Activated B cell treated with CpG ODN at 0.5 μM for 24 hours (primary cell): ENCODE data around the gene TP73. TPM values are rescaled to one million over a fixed set of nuclear protein-coding genes. Genes with fewer than 3 reads are reported as not detected.

ENCODE experiments used
- ATAC-seq: fragments of 200-7000 bp; cut with Tn5 transposase; one replicate; pipeline ENCODE4 v1.10.0; 2021; ENCODE audit warnings: low read depth, mild to moderate bottlenecking, moderate library complexity
- CTCF ChIA-PET: fragments of 350-600 bp; sonication (Branson Sonifier 250); formaldehyde crosslinking; loops from one replicate; lab custom pipeline; 2021; ENCODE audit warnings: antibody characterized with exemption; lab: Charles Lee
- POLR2A ChIA-PET: fragments of 350-600 bp; sonication (Branson Sonifier 250); formaldehyde crosslinking; loops from one replicate; lab custom pipeline; 2021; ENCODE audit warnings: antibody characterized with exemption; lab: Charles Lee
- DNase-seq: peaks from one replicate; pipeline ENCODE4 v3.0.0; 2022
- H3K27ac Mint-ChIP-seq: one replicate; pipeline ENCODE4 v1.8.0; 2020; ENCODE audit warnings: mixed read lengths
- H3K27me3 Mint-ChIP-seq: one replicate; pipeline ENCODE4 v1.8.0; 2021; ENCODE audit warnings: mixed read lengths
- H3K36me3 Mint-ChIP-seq: one replicate; pipeline ENCODE4 v1.8.0; 2021; ENCODE audit warnings: low read depth, mixed read lengths
- H3K4me1 Mint-ChIP-seq: one replicate; pipeline ENCODE4 v1.8.0; 2021; ENCODE audit warnings: mixed read lengths
- H3K4me3 Mint-ChIP-seq: one replicate; pipeline ENCODE4 v1.8.0; 2020; ENCODE audit warnings: mild to moderate bottlenecking, mixed read lengths
- H3K9me3 Mint-ChIP-seq: one replicate; pipeline ENCODE4 v1.8.0; 2020; ENCODE audit warnings: mixed read lengths
- intact Hi-C: fragments of 100-400 bp; cut with micrococcal nuclease; formaldehyde crosslinking; loops from one replicate; pipeline ENCODE4 v1.15.1; 2024
- total RNA-seq: library from RNA; stranded (reverse); gene quantifications from 2 replicates; pipeline ENCODE4 v1.2.3, GENCODE V29; 2022
- TF ChIP-seq, protein P1 (sequence below): fragments of 200-600 bp; IDR thresholded peaks from one replicate; pipeline ENCODE4 v1.8.0; 2022; ENCODE audit warnings: antibody characterized with exemption, mild to moderate bottlenecking

The TP73 gene
- total RNA-seq, 1 donor from 2014 or later, result 2.6 TPM

GRCh38 chr1:3711381-3711779 lies 59.1 kb downstream of the TP73 start:
- ATAC-seq (no peak), DNase-seq (no peak)
- Mint-ChIP-seq H3K4me3 (no peak overlapping the region), H3K4me1 (no peaks in the 10 kb centered on the region), H3K27me3 (peaks cover 21% of the 10 kb centered on the region), H3K27ac (no peak overlapping the region), H3K9me3 (no peaks in the 10 kb centered on the region), H3K36me3 (no peaks in the 10 kb centered on the region)
- ChIA-PET POLR2A (no interaction called here), CTCF (no interaction called here)
- TF ChIP-seq, protein P1, sequence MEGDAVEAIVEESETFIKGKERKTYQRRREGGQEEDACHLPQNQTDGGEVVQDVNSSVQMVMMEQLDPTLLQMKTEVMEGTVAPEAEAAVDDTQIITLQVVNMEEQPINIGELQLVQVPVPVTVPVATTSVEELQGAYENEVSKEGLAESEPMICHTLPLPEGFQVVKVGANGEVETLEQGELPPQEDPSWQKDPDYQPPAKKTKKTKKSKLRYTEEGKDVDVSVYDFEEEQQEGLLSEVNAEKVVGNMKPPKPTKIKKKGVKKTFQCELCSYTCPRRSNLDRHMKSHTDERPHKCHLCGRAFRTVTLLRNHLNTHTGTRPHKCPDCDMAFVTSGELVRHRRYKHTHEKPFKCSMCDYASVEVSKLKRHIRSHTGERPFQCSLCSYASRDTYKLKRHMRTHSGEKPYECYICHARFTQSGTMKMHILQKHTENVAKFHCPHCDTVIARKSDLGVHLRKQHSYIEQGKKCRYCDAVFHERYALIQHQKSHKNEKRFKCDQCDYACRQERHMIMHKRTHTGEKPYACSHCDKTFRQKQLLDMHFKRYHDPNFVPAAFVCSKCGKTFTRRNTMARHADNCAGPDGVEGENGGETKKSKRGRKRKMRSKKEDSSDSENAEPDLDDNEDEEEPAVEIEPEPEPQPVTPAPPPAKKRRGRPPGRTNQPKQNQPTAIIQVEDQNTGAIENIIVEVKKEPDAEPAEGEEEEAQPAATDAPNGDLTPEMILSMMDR, result no peak
- intact Hi-C loops, result no loop called here

DNA sequence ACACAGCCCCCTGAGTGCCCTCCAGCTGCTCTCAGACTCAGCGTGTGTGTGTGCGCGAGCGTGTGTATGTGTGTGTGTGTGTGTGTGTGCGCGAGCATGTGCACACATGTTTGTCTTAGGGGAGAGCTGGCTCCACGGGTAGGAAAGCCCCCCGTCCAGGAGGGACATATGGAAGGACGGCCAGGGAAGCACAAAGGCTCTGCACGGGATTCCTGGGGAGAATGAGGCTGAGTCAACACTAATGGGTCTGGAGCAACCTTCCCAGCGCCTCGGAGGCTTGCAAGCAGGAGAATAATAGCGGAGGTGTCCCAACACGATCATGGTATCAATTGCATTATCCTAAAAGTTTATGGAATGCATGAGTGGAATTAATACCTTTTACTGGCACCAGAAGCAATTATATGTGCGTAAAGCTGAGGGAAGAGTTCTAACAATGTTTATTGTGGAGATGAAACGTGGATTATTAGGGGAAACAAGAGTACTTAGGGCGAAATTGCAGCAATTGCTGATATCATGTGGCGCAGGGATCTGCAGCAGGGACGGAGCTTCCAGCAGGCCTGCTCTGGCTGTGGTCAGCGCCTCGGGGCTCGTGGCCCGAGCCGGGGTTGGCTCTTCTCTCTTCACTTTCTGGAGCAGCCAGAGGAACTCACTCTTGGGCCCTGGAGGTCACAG lies 59.6 kb downstream of the TP73 start:
- Mint-ChIP-seq H3K36me3 (no peaks in the 10 kb centered on the region), H3K4me1 (no peaks in the 10 kb centered on the region), H3K27ac (no peak overlapping the region), H3K9me3 (no peaks in the 10 kb centered on the region), H3K4me3 (no peak overlapping the region), H3K27me3 (peaks cover 21% of the 10 kb centered on the region)
- CTCF ChIA-PET, result no interaction called here
- intact Hi-C loops, result no loop called here
- DNase-seq, result no peak
- no peak for ATAC-seq
- TF ChIP-seq, protein P1, result no peak
- POLR2A ChIA-PET, result interaction anchor here (0.7 kb wide), 1 partner anchor 56 kb away, joined by 4 read pairs; no protein-coding TSS in a partner anchor

- H3K27ac Mint-ChIP-seq, result no peak overlapping the region
- ATAC-seq, result no peak
- CTCF ChIA-PET, result no interaction called here
- TF ChIP-seq, protein P1, result no peak
- H3K4me1 Mint-ChIP-seq, result no peaks in the 10 kb centered on the region
- no peak for DNase-seq
- H3K36me3 Mint-ChIP-seq, result no peaks in the 10 kb centered on the region
- no peaks in the 10 kb centered on the region for H3K9me3 Mint-ChIP-seq
- POLR2A ChIA-PET, result no interaction called here
- no peak overlapping the region for H3K4me3 Mint-ChIP-seq
- intact Hi-C loops, result no loop called here
- peaks cover 19% of the 10 kb centered on the region for H3K27me3 Mint-ChIP-seq
Measured at GRCh38 chr1:3712573-3713535, 60.5 kb downstream of the TP73 start.

- ChIA-PET POLR2A (interaction anchor here (1.1 kb wide), 1 partner anchor 37 kb away, joined by 5 read pairs; no protein-coding TSS in a partner anchor), CTCF (no interaction called here)
- TF ChIP-seq, protein P1, result no peak
- intact Hi-C loops, result no loop called here
- Mint-ChIP-seq H3K27me3 (peaks cover 14% of the 10 kb centered on the region), H3K27ac (no peak overlapping the region), H3K9me3 (no peaks in the 10 kb centered on the region), H3K4me3 (no peak overlapping the region), H3K4me1 (no peaks in the 10 kb centered on the region), H3K36me3 (no peaks in the 10 kb centered on the region)
- no peak for DNase-seq
- ATAC-seq, result no peak
Measured at GRCh38 chr1:3713840-3714239, 61.5 kb downstream of the TP73 start.

GRCh38 chr1:3714284-3714741 lies 62.0 kb downstream of the TP73 start:
- ChIA-PET POLR2A (interaction anchor here (1.1 kb wide), 1 partner anchor 38 kb away, joined by 5 read pairs; no protein-coding TSS in a partner anchor), CTCF (no interaction called here)
- Mint-ChIP-seq H3K4me1 (no peaks in the 10 kb centered on the region), H3K9me3 (no peaks in the 10 kb centered on the region), H3K27ac (no peak overlapping the region), H3K4me3 (no peak overlapping the region), H3K27me3 (peaks cover 14% of the 10 kb centered on the region), H3K36me3 (no peaks in the 10 kb centered on the region)
- ATAC-seq (no peak), DNase-seq (no peak)
- intact Hi-C loops, result no loop called here
- TF ChIP-seq, protein P1, result no peak
